NCI-H510A treated with DMSO at 0.1 percent for 48 hours (cell line): Measurements from ENCODE around the gene ZEB1.
"Not testable (repeated sequence)": the region's sequence is repeated elsewhere in the genome, so short reads cannot be mapped to it uniquely, and the experiment has no call there.

Experiments used
- DNase-seq: peaks from one replicate; lab custom pipeline; 2025; lab: John Stamatoyannopoulos, UW

Gene ZEB1

DNA sequence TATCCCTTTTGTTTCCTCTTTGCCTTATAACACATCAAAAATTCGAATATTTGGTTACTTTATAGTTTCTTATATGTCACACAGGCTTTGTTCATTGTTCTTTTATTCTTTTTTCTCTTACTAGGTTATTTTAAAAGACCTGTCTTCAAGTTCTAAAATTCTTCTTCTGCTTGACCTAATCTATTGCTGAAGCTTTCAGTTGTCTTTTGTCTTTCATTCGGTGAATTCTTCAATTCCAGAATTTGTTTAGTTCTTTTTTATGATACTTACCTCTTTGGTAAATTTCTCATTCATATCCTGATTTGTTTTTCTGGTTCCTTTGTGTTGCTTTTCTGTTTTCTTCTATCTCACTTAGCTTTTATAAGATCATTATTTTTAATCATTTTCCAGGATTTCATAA, 188.4 kb downstream of the ZEB1 start:
- DNase-seq, result no peak

DNA sequence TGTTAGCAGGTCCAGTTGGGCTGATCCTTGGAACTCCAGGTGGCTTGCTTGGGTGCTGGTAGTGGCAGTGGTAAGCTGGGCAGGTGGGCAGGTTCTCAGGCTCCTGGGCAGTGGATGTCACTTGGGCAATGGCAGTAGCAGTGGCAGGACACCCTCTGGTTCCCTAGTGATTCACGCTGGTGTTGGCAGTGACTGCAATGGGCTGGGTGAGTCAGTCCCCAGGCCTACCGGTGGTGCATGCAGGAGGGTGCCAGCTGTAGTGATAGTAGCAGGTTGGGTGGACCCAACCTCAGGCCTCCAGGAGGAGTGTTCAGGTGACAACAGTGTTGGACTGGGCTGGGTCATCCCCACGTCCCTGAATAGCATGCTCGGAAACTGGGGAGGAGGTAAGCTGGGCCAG, 189.2 kb downstream of the ZEB1 start:
- DNase-seq, result no peak

DNA sequence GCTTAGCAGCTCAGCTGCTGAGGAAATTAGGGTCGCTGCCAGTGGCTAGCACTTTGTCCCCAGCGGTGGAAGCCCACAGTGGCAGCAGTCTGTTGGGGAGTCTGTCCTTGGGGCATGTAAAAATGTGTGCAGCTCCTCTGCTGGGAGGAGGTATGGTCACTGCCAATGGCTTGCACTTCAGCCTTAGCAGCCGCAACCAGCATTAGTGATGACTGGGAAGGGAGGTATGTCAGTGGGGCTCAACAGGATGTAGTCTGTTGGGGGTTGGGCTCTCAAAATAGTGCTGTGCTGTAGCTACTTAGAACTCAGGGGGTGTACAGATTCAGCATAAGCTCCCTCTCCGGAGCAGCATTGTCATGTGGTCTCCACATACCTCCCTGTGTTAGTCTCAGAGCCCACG, 189.9 kb downstream of the ZEB1 start:
- DNase-seq, result no peak

DNA sequence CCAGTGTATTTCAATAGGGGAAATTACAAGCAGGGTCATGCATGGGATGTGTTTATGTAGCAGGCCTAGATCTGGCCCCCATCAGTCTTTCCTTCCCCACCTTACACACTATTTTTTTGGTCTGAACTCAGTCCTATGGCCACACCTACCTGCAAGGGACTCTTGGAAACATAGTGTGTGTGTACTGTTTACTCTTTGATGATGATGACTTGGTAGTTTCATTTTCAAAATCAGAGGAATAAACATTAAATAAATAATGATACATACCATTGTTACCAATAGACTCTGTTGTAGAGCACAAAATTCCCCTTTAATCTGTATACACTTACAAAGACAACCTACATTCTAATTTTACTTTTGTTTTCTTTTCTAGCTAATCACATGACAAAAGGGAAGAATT, 191.0 kb downstream of the ZEB1 start:
- no peak for DNase-seq

DNA sequence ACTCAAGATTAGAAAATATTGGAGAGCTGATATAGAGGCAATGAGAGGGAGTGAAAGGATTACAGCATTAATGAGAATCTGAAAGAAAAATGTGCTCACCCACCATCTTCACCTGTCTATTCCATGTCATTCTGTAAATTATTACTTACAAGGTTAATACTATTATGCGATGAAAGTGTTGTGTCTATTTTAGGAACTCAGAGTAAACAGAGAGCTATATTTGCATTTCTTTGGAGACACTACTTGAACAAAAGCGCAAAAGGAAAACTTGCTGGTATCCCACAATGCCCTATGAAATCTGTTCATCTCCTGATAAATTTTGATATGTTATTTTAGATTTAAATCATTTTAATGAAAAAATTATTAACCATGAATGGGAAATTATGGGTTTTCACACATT, 196.1 kb downstream of the ZEB1 start:
- DNase-seq, result no peak

DNA sequence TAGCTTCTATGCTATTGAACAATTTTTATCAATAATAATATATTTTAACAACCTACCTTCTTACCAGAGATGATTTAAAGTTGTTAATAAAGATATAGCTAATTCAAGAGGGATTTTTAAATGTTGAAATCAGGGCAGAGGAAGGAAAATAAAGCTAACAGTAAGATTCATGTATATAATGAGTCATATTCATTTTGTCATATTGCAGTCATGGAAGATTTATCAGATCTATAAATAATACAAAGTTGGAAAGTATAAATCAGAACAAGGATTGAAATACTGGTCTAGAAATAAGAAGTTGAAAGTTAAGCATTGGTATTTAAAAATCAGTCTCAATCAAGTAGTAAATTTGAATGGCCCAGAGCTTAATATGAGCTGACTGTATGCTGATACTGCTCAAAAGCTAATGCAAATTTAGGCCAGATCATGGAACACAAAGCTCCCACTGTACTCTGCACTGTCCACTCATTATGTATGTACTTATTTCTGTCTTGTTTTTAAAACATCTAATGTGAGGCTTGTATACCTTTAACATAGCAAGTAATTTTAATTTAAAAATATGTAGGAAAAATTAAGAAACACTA, 196.9 kb downstream of the ZEB1 start:
- DNase-seq, result no peak

DNA sequence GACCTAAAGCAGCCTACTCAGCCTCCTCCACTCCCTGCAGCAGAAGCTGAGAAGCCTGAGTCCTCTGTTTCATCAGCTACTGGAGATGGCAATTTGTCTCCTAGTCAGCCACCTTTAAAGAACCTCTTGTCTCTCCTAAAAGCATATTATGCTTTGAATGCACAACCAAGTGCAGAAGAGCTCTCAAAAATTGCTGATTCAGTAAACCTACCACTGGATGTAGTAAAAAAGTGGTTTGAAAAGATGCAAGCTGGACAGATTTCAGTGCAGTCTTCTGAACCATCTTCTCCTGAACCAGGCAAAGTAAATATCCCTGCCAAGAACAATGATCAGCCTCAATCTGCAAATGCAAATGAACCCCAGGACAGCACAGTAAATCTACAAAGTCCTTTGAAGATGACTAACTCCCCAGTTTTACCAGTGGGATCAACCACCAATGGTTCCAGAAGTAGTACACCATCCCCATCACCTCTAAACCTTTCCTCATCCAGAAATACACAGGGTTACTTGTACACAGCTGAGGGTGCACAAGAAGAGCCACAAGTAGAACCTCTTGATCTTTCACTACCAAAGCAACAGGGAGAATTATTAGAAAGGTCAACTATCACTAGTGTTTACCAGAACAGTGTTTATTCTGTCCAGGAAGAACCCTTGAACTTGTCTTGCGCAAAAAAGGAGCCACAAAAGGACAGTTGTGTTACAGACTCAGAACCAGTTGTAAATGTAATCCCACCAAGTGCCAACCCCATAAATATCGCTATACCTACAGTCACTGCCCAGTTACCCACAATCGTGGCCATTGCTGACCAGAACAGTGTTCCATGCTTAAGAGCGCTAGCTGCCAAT, 202.2 kb downstream of the ZEB1 start:
- DNase-seq, result no peak

DNA sequence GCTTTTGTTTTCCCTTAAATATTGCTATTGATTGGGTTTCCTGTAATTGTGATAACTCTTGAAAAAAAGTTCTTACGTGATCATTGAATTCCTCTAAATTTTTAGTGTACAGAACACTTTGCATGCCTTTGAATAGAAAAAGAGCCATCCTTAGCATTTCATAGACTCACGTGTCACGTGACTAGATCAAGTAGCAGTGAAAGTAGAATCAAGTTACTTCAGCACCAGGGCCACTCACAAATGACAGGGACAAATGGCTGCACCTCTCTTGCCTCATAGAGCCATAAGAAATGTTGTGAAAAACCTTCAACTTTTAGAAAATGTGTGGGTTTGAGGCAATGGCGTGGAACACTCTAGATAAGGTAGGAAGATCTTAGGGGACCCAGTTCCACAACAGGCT, 203.8 kb downstream of the ZEB1 start:
- peak; percentile 6 for DNase-seq

DNA sequence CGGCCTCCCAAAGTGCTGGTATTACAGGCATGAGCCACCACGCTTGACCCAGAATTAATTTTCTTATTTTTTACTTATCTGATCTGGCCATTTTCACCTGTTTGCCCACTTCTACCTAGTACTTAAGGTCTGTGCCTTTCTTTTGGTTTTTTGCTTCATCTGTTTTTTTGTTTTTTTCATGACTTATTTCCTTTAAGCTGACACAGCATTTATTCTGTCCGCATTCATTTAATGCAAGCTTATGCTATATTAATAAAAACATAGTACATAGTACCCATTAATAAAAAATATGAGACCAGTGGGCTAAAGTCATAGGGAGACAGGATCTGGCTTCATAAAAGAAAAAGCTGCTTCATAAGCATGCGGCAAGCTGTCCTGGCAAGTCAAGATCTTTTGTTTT, 205.4 kb downstream of the ZEB1 start:
- DNase-seq, result no peak

DNA sequence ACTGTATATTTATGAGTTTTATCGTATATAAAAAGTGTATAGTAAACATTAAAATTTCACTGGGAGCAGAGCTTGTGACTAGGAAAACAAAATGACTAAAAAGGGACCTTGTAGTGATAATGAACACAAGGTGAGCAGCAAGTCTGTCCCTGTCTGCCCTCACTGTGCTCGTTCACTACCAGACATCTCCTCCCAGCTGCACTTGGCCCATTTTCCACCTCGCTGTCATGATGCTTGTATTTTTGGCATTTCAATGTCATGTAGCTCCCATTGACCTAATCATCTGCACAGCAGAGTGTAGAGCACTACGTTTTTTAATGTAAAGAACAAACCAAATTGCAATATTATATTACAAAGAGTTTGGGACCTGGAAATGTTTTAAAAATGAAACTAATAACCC, 207.2 kb downstream of the ZEB1 start:
- no peak for DNase-seq

DNA sequence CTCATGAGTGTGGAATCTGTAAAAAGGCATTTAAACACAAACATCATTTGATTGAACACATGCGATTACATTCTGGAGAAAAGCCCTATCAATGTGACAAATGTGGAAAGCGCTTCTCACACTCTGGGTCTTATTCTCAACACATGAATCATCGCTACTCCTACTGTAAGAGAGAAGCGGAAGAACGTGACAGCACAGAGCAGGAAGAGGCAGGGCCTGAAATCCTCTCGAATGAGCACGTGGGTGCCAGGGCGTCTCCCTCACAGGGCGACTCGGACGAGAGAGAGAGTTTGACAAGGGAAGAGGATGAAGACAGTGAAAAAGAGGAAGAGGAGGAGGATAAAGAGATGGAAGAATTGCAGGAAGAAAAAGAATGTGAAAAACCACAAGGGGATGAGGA, 207.7 kb downstream of the ZEB1 start:
- no peak for DNase-seq

DNA sequence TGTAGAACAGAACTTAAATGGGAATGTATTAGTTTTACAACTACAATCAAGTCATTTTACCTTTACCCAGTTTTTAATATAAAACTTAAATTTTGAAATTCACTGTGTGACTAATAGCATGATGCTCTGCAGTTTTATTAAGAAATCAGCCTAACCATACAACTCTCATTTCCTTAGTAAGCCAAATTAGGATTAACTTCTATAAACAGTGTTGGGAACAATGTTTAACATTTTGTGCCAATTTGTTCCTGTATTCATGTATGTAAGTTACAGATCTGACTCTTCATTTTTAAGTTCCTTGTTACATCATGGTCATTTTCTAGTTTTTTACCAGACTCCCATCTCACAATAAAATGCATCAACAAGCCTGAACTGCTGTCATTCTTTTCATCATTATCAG, 209.8 kb downstream of the ZEB1 start:
- no peak for DNase-seq

DNA sequence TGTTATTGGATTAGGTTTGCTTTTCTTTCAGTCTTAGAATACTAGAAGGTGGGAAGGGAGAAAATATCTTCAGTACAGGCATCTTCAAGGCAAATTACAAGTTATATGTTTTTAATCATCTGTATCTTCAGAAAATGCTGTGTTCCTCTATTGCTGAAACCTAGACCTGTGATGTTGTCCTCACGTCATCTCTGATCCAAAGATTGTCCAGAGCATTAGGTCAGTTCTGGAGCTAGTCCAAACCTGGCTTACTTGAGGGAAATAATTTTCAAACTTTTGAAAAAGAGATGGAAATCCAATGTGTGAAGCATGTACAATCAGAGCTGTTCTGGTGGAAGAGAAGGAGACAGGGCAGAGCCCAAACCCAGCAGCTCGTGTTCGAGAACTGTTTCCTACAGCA, 217.3 kb downstream of the ZEB1 start:
- no peak for DNase-seq

DNA sequence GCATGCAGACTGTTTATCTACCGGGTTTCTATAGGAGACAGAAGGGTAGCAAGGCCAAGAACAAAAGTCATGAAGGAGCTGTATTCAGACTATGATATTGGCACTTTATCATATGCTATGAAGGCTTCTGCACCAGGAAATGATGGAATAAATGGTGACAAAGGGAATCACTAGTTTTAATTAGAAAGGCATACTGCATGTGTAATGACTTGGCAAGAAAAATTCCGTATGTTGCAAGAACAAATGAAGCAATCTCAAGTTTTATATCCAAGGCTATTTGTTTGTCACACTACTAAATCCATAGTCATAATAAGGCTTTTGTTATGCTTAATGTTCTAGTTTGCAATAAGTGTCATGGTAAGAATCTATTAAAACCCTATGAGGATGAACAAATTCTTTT, 230.9 kb downstream of the ZEB1 start:
- no peak for DNase-seq

DNA sequence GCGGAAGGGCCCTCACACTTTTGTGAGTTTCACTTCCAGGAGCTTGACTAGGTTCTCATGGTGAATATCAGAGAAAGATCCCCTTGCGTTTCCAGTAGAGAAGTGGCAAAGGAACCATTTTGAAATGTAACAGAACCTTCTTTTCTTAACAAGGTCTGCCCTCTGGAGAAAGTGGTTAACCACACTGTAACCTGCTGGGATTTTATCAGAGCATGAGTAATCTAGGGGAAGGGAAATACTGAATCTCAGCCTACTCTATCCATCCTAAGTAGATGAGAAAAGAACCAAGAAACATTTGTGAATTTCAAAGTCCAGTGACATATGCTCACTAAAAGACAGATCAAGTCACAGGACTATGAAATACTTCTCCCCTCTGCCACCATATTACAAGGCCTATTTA, 235.5 kb downstream of the ZEB1 start:
- DNase-seq, result no peak

DNA sequence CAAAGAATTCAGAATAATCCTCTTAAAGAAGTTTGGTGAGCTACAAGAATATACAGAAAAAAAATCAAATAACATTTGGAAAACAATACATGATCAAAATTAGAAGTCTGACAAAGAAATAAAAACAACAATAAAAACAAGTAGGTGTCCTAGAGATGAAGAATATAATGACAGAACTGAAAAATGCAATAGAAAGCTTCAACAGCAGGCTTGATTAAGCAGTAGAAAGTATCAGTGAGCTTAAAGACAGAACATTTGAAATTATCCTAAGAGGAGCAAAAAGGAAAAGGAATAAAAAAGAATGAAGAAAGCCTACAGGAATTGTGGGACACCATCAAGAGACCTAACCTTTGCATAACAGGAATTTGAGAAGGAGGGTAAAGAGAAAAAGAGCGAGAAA, 238.8 kb downstream of the ZEB1 start:
- no peak for DNase-seq

DNA sequence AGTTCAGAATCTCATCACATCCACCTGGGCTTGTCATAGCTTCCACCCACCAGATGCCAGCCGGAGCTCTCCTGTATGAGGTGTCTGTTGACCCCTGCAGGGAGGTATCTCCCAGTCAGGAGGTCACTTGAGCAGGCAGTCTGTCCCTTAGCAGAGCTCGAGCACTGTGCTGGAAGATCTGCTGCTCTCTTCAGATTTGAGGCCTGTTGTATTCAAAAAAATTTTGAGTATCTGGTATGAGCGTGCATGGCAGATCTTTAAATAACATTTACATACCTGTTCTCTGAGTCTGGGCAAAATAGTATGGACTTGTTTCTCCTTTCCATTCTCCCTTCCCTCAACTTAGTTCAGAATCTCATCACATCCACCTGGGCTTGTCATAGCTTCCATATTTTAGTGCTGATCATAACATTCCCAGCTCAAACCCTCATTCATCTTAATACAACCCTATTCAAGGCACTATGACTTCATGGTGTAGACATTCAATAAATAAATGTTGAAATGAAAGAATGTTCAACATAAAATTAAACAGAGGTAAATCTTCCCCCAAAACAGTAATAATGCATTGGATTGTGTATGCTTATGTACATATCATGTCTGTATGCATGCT, 249.3 kb downstream of the ZEB1 start:
- not testable (repeated sequence) for DNase-seq

DNA sequence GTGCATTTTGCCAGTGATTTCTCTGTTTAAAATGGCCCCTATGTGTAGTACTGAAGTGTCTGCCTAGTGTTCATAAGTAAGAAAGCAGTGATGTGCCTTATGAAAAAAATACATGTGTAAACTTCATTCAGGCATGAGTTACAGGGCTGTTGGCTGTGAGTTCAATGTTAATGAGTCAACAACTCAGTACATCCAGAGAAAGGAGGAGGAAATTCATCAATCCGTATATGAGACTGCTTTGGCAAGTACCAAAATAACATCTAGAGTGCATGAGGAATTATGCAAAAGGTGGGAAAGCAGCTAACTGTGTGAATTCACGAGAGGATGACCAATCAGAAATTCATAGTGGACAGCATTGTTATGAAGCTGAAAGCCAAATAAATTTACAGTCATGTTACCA, 255.6 kb downstream of the ZEB1 start:
- DNase-seq, result no peak

DNA sequence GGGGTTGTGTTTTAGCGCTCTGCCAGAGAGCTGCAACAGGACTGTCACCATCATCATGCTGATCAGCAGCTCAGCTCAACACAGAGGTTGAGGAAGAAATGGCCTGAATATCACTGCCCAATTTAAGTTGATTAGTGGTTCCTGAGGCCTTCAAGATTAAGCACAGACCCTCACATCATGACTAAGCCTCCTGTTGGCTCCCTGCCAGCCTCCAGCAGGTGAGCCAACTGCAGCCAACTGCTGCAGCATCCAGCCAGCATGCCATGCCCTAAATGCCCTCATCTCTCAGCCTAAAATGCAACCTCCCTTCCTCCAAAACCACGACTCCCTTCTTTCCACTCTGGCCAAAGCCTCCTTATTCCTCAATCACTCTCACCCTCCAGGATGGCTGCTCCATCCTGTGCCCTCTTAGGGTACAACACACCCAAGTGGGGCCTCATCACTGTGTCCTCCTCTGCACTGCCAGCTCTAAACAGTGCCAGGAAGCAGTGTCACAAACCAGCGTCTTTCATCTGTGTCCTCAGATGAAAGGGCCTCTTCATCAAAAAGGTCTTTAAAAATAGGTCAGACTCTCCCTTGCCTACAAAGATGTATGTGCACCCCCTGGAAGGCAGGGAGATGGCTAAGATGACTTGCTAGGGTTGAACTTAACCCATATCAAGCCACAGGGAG, 259.3 kb downstream of the ZEB1 start:
- no peak for DNase-seq

DNA sequence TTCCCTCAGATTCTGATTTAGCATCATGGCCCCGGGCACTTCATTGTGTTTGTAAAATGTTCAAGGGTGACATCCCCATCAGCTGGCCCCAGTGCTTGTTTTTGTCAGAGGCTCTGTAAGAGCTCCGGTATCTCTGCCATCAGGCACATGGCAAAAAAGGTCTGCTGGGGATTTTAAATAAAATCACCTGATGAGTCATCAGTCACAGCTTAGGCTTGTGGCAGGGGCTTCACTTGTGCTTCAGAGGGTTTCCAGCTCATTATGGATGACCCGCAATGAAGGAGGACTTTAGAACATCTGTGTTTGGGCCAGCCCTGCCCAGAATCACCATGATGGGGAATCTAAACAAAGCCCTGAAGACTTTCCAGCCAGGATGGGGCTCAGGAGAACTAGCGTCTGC, 259.9 kb downstream of the ZEB1 start:
- no peak for DNase-seq
